Loucy (cell line): ENCODE measurements around the gene C1QTNF3.

Experiments
- CTCF ChIP-seq: fragments of 200-600 bp; sonication (generic); conservative IDR thresholded peaks from 2 replicates; pipeline ENCODE4 v1.5.1; 2014; ENCODE audit warnings: mild to moderate bottlenecking, antibody characterized with exemption, low read length
- EZH2phosphoT487 ChIP-seq: fragments of 200-600 bp; IDR thresholded peaks from 2 replicates; pipeline ENCODE4 v1.6.1; 2018; ENCODE audit warnings: antibody characterized with exemption, mild to moderate bottlenecking, moderate library complexity, borderline replicate concordance

GRCh38 chr5:34064656-34065055 is 21.6 kb upstream of the C1QTNF3 start:
- TF ChIP-seq CTCF (no peak), EZH2phosphoT487 (no peak)
